ENCODE results near the gene PROZ. TPM values are rescaled to one million over a fixed set of nuclear protein-coding genes. Genes with fewer than 3 reads are reported as not detected.

The PROZ gene
- total RNA-seq, 2 experiments from 2014 or later, result not detected

DNA sequence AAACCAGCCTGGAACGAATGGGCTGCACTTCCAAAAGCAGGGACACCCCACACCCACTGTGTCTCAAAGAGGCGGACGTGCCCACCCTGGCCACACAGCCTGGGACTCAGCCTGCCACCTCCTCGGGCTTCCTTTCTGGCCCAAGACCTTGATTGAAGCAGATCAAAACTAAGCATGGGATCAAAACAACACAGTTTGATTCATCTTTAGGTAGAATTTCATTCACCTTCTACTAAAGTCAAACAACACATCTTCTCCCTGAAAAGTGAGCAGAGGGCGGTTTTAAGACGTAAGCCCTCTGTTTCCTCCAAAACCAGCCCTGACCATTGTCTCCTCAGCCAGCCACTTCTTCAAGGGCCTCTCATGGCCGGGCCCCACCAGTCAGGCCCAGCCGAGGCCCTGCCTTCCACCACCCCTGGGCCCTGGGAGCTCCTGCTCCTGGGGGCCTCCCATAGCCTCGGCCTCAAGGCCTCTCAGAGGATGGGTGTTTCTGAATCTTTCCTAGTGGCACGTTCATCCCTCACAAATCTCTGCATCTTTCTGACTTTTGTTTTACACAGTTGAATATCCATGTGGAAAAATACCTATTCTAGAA, 42.1 kb upstream of the PROZ start:
- Histone ChIP-seq H3K9me2 (ENCODE audit: insufficient read depth, low read length) (no peaks in the 10 kb centered on the region), H2AFZ (ENCODE audit: low read length) (no peak overlapping the region), H3K4me3 (ENCODE audit: low read depth, low read length, poor library complexity, severe bottlenecking) (no peak overlapping the region), H3K9me3 (ENCODE audit: low read length) (no peaks in the 10 kb centered on the region), H3K27ac (ENCODE audit: low read depth, low read length, poor library complexity, severe bottlenecking) (no peak overlapping the region), H3K4me2 (ENCODE audit: low read length) (no peak overlapping the region), H3K36me3 (ENCODE audit: insufficient read depth, low read length) (no peaks in the 10 kb centered on the region), H3K4me1 (ENCODE audit: insufficient read depth, low read length, poor library complexity, severe bottlenecking) (no peaks in the 10 kb centered on the region), H4K20me1 (ENCODE audit: insufficient read depth, low read length) (no peaks in the 10 kb centered on the region), H3K79me2 (ENCODE audit: insufficient read depth, low read depth, low read length) (no peaks in the 10 kb centered on the region)
- intact Hi-C loops (cut with micrococcal nuclease; ENCODE audit: unreplicated experiment), result no loop called here
- DNase-seq (ENCODE audit: low spot score), result no peak
- no peak for TF ChIP-seq EZH2phosphoT487 (IDR thresholded peaks at IDR 0.05; ENCODE audit: borderline replicate concordance, low read depth, low read length)
- TF ChIP-seq, protein P1, sequence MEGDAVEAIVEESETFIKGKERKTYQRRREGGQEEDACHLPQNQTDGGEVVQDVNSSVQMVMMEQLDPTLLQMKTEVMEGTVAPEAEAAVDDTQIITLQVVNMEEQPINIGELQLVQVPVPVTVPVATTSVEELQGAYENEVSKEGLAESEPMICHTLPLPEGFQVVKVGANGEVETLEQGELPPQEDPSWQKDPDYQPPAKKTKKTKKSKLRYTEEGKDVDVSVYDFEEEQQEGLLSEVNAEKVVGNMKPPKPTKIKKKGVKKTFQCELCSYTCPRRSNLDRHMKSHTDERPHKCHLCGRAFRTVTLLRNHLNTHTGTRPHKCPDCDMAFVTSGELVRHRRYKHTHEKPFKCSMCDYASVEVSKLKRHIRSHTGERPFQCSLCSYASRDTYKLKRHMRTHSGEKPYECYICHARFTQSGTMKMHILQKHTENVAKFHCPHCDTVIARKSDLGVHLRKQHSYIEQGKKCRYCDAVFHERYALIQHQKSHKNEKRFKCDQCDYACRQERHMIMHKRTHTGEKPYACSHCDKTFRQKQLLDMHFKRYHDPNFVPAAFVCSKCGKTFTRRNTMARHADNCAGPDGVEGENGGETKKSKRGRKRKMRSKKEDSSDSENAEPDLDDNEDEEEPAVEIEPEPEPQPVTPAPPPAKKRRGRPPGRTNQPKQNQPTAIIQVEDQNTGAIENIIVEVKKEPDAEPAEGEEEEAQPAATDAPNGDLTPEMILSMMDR (conservative IDR thresholded peaks at IDR 0.05; ENCODE audit: low read length), result no peak
- POLR2A ChIA-PET, result no interaction called here
- CTCF ChIA-PET (ENCODE audit: unreplicated experiment), result interaction anchor here (0.6 kb wide), 1 partner anchor 468 kb away, joined by 3 read pairs; no protein-coding TSS in a partner anchor
- BruUV-seq (replicated peaks), result no TSS peak

DNA sequence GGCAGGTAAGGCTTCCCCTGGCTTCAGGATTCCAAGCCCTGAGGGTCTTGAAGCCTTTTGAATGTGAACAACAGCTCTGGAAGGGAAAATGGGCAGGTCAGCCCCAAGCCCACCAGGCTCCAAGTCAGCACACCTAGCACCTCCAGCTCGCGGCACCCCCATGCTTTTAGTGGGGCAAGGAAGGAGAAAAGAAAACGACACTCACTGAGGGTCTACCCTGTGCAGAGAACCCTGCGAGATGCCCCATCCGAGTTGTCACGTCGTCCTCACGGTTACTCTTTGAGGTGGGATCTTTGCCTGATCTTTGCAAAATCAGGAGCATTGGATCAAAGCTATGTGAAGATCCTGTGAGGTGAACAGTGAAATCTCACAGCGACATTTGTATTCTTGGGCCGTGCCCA, 41.6 kb upstream of the PROZ start:
- CTCF ChIA-PET (ENCODE audit: unreplicated experiment), result interaction anchor here (0.6 kb wide), 1 partner anchor 467 kb away, joined by 3 read pairs; no protein-coding TSS in a partner anchor
- no TSS peak for BruUV-seq (replicated peaks)

DNA sequence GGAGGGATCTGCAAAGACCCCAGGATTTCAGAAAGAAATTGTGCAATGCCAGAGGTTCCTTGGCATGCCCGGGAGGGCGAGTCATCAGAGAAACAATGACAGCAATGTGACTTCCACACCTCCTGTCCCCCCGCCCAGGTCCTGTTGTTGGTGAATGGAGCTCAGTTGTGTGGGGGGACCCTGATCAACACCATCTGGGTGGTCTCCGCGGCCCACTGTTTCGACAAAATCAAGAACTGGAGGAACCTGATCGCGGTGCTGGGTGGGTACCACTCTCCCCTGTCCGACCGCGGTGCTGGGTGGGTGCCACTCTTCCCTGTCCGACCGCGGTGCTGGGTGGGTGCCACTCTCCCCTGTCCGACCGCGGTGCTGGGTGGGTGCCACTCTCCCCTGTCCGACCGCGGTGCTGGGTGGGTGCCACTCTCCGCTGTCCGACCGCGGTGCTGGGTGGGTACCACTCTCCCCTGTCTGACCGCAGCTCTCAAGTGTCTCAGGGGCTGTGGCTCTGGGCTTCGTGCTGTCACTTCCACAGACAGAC, 41.0 kb upstream of the PROZ start:
- intact Hi-C loops (cut with micrococcal nuclease; ENCODE audit: unreplicated experiment), result no loop called here
- CTCF ChIA-PET (ENCODE audit: unreplicated experiment), result no interaction called here
- Histone ChIP-seq H3K79me2 (ENCODE audit: insufficient read depth, low read depth, low read length) (no peaks in the 10 kb centered on the region), H3K36me3 (ENCODE audit: insufficient read depth, low read length) (no peaks in the 10 kb centered on the region), H3K9me2 (ENCODE audit: insufficient read depth, low read length) (no peaks in the 10 kb centered on the region), H3K9me3 (ENCODE audit: low read length) (no peaks in the 10 kb centered on the region), H3K4me3 (ENCODE audit: low read depth, low read length, poor library complexity, severe bottlenecking) (no peak overlapping the region), H4K20me1 (ENCODE audit: insufficient read depth, low read length) (no peaks in the 10 kb centered on the region), H2AFZ (ENCODE audit: low read length) (no peak overlapping the region), H3K4me1 (ENCODE audit: insufficient read depth, low read length, poor library complexity, severe bottlenecking) (no peaks in the 10 kb centered on the region), H3K4me2 (ENCODE audit: low read length) (no peak overlapping the region), H3K27ac (ENCODE audit: low read depth, low read length, poor library complexity, severe bottlenecking) (no peak overlapping the region)
- no peak for TF ChIP-seq EZH2phosphoT487 (IDR thresholded peaks at IDR 0.05; ENCODE audit: borderline replicate concordance, low read depth, low read length)
- TF ChIP-seq, protein P1 (conservative IDR thresholded peaks at IDR 0.05; ENCODE audit: low read length), result no peak
- POLR2A ChIA-PET, result no interaction called here
- no TSS peak for BruUV-seq (replicated peaks)
- DNase-seq (ENCODE audit: low spot score), result no peak

More for the DNA sequence above, 41.6 kb upstream of the PROZ start:
- Histone ChIP-seq H3K4me3 (ENCODE audit: low read depth, low read length, poor library complexity, severe bottlenecking) (no peak overlapping the region), H3K9me3 (ENCODE audit: low read length) (no peaks in the 10 kb centered on the region), H3K36me3 (ENCODE audit: insufficient read depth, low read length) (no peaks in the 10 kb centered on the region), H3K9me2 (ENCODE audit: insufficient read depth, low read length) (no peaks in the 10 kb centered on the region), H3K4me1 (ENCODE audit: insufficient read depth, low read length, poor library complexity, severe bottlenecking) (no peaks in the 10 kb centered on the region), H3K27ac (ENCODE audit: low read depth, low read length, poor library complexity, severe bottlenecking) (no peak overlapping the region), H3K4me2 (ENCODE audit: low read length) (no peak overlapping the region), H2AFZ (ENCODE audit: low read length) (no peak overlapping the region), H3K79me2 (ENCODE audit: insufficient read depth, low read depth, low read length) (no peaks in the 10 kb centered on the region), H4K20me1 (ENCODE audit: insufficient read depth, low read length) (no peaks in the 10 kb centered on the region)
- TF ChIP-seq, protein P1 (conservative IDR thresholded peaks at IDR 0.05; ENCODE audit: low read length), result no peak
- no peak for TF ChIP-seq EZH2phosphoT487 (IDR thresholded peaks at IDR 0.05; ENCODE audit: borderline replicate concordance, low read depth, low read length)
- POLR2A ChIA-PET, result no interaction called here
- intact Hi-C loops (cut with micrococcal nuclease; ENCODE audit: unreplicated experiment), result no loop called here
- no peak for DNase-seq (ENCODE audit: low spot score)
